ENCODE measurements around the gene OLFML1.

DNA sequence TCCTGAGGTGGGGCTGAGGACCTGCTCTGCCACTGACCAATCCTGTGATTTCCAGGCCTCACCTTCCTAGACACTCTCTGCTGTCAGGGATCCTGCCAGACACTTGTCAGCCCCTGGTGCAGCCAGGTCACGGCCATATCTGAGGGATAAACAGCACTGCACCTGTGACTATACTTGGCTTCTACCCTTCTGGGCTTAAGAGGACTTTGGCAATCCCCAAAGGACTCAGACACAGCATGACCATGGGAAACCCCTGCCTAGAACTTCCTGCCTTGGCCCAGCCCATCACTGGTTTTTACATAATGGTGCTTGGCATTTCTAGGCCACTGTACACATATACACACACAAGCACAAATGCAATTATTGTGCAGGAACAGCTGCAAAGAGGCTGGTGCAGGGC lies 11.6 kb upstream of the OLFML1 start:
- TF ChIP-seq POLR2A (IDR thresholded peaks at IDR 0.05; ENCODE audit: low read depth, low read length) (no peak), TAF1 (IDR thresholded peaks at IDR 0.05; ENCODE audit: low read depth, low read length) (no peak), POU2F2 (IDR thresholded peaks at IDR 0.05; ENCODE audit: low read depth, low read length) (no peak), POLR2AphosphoS5 (IDR thresholded peaks at IDR 0.05; ENCODE audit: low read depth, low read length) (no peak)
